GM21360 (cell line): ENCODE measurements around the gene TRAPPC3.
A peak's percentile ranks its signal among the peaks of the same experiment; 100 is the strongest.

Experiments
- ATAC-seq: cut with Tn5 transposase; IDR thresholded peaks from one replicate; pipeline ENCODE4 v1.9.1; 2021; ENCODE audit warnings: mild to moderate bottlenecking, moderate library complexity; ENCODE audit not compliant: unreplicated experiment

TRAPPC3 gene

DNA sequence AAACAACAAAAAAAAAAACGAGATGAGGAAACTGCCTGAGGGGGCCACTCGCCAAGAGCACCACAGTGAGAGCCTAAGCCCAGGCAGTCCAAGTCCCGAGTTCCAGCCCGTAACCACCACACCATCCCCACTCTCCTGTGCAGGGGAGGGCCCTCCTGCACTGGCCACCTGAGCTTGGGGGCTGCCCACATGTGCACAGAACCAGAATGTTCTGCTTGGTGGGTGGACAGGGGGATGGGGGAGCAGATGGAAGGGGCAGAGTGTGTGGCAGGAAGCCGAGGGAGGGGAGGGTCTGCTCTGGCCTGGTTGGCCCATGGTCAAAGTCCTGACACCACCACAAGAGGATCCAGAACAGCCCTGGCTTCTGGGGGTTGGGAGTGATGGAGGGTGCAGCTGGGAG lies 43.0 kb downstream of the TRAPPC3 start:
- no peak for ATAC-seq

GRCh38 chr1:36101546-36101945 lies 47.7 kb downstream of the TRAPPC3 start:
- ATAC-seq, result no peak

DNA sequence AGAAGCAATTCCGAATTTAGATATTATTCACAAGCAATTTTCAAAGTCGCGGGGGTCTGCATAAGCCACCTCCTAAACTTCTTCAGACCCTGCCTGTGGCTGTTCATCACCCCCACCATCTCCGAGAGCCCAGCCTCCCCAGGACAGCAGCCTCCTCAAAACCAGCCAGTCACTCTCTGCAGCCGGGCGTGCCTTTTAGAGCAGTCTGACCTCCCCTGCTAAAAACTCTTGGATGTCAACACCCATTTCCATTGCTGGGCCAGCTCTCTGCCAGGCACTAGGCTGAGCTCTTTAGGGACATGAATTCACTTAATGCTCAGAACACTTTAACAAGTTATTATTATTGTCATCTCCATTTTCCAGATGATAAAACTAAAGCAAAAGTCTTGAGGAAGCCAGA lies 48.9 kb downstream of the TRAPPC3 start:
- ATAC-seq, result no peak

DNA sequence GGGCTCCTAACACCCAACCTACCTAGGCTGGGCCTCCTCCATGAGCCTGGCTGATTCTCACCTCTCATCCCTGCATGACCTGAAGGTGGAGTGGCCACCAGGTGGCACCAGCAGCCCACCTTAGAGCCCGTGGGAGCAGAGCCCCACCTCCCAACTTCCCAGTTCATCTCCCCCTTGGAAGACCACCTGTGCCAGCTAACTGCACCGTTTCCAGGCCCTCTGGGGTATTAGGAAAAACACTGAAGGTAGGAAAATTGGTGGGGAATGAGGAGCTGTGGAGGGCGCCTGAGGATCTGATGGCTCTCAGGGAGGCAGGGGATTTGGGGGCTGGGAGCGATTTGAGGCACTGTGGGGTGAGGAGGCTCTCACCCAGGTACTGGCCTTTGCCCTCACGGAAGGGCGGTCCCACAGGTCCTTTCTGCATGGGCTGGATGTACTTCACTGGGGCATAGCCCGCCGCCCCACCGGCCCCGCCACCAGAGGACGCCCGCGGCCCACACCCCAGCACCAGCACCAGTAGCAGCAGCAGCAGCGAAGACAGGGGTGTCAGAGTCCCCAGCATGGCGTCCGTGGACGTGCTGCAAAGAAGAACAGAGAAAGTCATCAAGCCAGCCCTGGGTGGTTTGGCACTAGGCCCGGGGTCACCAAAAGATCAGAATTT lies 49.5 kb downstream of the TRAPPC3 start:
- no peak for ATAC-seq

DNA sequence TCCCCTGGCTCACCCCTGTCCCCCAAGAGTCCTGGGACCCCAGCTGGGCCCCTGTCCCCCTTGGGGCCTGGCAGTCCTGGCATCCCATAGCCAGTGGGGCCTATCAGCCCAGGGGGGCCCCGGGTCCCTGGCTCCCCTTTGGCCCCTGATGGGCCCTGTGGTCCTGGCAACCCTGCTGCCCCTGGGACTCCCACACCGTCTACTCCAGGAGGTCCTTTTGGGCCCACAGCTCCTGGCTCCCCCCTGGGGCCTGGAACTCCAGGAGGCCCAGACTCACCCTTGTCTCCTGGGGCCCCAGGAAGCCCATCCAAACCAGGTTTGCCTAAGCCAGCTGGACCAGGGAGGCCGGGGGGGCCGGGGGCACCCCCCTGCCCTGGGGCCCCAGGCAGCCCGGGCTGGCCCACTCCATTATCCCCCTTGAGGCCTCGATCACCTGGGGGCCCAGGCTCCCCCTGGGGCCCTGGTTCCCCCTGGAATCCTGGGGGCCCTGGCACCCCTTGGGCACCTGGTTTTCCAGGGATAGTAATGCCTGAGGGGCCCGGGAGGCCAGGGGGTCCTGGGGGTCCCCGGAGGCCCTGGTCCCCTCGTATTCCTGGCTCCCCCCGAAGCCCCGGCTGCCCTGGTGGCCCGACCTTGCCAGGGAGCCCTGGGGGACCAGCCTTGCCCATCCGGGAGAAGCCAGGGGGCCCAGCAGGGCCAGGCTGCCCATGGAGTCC lies 50.5 kb downstream of the TRAPPC3 start:
- no peak for ATAC-seq

- no peak for ATAC-seq
Observed at GRCh38 chr1:36097693-36098585, 51.3 kb downstream of the TRAPPC3 start.

DNA sequence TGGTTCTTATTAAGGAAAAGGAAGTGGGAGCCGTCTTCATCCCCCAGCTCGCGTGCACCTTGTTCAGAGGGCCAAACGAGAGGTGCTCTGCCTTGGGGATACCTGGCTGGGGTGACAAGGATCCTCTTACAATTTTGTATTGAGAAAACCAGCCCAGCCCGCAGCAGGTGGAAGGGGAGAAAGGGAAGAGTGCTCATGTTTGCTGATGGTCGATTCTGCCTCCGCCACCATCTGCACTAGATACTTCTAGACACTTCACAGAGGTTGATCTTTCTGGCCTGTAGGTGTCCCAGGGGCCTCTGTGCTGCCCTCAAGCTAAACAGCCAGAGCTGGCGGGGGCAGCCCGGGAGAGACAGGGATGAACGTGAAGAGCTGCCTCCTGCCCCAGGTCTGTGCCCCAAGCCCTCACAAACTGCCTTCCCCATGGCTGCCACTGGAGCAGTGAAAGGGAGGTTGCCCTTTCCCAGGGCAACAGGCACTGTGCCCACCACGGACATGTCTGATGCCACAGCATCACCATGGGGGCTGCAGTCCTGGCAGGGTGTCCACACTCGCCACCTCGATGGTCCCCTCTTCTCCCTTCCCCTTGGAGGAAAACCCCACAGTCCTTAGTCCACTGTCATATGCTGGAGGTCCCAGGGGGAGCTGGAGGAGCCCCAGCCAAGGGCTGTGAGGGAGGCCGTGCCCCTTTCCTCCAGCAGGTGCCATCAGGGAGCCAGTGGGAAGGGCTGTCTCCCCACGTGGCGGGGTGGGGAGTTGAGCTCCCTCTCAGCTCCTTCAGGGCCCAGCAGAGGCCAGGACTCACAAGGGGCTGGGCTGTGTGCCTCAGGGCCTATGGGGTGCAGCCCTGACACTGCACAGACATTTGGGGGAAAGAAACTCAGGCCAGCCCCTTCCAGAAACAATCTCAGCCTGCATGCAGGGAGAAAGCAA lies 52.5 kb downstream of the TRAPPC3 start:
- ATAC-seq, result no peak

DNA sequence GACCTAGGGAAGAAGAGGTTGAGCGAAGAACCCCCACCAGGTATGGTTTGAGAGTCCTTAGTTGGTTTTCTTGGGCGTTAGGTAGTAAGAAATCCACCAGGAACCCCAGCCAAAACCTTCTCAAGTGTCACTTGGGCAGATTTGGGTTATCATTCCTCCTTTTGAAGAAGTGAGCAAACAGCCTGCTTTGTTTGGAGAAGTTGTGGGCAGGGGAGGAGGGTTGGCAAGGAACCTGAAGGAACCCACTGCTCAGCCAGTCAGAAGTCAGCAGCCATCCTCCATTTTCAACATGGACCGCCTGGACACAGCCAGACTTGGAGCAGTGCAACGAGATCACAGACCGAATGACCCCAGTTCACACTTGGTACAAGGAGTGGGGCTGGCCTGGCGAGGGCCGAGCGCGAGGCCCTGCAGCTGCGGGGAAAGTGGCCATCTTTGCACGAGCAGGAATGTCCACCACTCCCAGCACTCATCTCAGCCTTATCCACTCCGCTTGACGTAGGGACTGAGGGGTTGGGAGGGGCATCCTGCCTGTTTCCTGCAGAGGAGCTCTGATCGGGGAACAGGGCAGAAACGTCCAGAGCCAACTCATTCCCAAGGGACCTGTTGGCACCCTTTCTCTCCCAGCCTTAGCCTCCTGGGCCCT lies 53.4 kb downstream of the TRAPPC3 start:
- no peak for ATAC-seq

DNA sequence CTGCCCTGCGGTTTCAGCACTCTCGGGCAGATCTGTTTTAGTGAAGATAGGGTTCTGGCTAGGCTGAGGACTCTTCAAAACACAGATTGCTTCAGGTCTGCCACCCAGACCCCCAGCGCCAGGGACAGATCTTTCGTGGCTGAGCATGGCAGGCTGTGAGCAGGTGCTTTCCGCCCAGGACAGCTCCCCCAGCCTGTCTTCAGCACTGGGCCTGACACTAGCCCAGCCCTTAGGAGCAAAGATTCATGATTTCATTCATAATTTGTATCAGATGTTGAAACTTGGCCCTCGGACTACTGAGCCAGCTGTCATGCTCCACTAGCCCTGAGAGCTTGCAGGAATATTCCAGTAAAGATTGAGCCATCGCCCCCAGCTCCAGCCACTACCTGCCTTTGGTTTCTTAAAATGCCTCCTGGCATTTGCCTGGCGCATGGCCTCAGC lies 54.6 kb downstream of the TRAPPC3 start:
- no peak for ATAC-seq

DNA sequence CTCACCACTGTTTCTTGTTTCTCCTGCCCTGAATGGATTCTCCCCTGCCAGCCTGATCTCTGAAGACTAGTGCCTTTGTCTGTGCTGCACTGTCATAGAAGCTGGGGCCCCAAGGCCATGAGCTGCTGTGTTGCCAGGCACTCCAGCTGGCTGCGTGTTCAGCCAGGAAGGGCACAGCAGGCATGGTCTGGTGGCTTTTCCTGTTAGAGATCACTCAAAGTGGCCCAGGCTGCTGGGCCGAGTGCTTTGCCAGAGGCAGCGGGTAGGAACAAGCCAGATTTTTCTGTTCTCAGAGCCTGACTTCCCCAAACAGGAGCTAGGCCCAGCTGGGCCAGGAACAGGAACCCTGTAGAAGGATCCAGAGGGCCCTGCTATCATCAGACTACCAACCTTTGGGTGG lies 55.4 kb downstream of the TRAPPC3 start:
- ATAC-seq, result no peak

GRCh38 chr1:36093226-36093625 lies 56.1 kb downstream of the TRAPPC3 start:
- no peak for ATAC-seq

GRCh38 chr1:36092798-36093185 lies 56.5 kb downstream of the TRAPPC3 start:
- no peak for ATAC-seq

DNA sequence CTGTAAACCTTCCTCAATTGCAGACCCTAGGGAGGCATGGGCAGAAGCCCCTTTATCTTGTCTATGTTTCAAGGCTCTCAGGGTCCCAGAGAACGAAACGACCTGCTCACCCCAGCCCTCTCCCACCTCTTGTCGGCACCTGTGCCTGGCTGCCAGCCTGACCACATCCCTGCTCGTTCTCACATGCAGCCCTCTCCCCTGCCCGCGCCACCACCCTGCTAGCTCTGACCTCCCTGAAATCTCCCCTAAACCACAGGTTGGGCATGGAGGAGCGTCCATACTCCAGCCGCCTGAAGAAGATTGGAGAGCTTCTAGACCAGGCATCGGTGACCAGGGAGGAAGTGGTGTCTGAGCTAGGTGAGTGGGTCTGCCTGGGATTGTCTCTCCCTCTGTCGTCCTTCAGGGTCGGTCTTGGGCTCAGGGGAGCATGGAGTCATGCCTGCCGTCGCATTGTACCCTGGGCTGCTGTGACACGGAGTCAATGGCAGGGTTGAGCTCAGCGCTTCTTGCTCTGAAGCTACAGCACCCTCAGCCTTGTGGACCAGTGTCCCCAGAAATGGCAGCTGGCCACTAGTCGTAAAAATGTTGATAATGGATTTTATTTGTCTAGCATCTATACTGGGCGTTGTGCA lies 57.0 kb downstream of the TRAPPC3 start:
- no peak for ATAC-seq

DNA sequence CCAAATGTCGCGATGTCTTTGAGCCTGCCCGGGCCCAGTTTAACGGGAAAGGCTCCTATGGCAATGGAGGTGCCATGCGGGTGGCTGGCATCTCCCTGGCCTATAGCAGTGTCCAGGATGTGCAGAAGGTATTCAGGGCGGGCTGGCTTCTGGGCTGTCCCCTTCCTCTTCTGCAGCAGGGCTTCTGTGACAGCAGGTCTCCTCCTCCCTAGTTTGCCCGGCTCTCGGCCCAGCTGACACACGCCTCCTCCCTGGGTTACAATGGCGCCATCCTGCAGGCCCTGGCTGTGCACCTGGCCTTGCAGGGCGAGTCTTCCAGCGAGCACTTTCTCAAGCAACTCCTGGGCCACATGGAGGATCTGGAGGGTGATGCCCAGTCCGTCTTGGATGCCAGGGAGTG lies 57.6 kb downstream of the TRAPPC3 start:
- ATAC-seq, result no peak

- ATAC-seq, result no peak
Observed at GRCh38 chr1:36091141-36091540, 58.1 kb downstream of the TRAPPC3 start.

GRCh38 chr1:36089393-36090121 lies 59.7 kb downstream of the TRAPPC3 start:
- ATAC-seq, result no peak

- peak; percentile 69 for ATAC-seq
Observed at GRCh38 chr1:36088577-36089392, 60.5 kb downstream of the TRAPPC3 start, which contains the start of gene ADPRS. Gene ADPRS (plus strand): TSS chr1:36088892. CDS start chr1:36088905, 13 bp downstream.

- peak; percentile 6 for ATAC-seq
Observed at GRCh38 chr1:36088265-36088576, 61.1 kb downstream of the TRAPPC3 start.
